Activated CD8-positive, alpha-beta T cell treated with anti-CD3 and anti-CD28 coated beads, Interleukin-2, amount 10 ng/mL, durations not matched to agents 7 days and 5 days (primary cell): Measurements from ENCODE around the gene EVA1A. TPM values are rescaled to one million over a fixed set of nuclear protein-coding genes. Genes with fewer than 3 reads are reported as not detected.

Source experiments
- ATAC-seq: fragments of 150-1000 bp; cut with Tn5 transposase; one replicate; pipeline ENCODE4 v1.10.0; 2021; ENCODE audit warnings: moderate library complexity
- CTCF ChIA-PET: fragments of 350-600 bp; sonication (Branson Sonifier 250); formaldehyde crosslinking; loops from one replicate; lab custom pipeline; 2021; ENCODE audit warnings: antibody characterized with exemption; lab: Charles Lee
- POLR2A ChIA-PET: fragments of 350-600 bp; sonication (Branson Sonifier 250); formaldehyde crosslinking; loops from one replicate; lab custom pipeline; 2021; ENCODE audit warnings: antibody characterized with exemption; lab: Charles Lee
- DNase-seq: peaks from one replicate; pipeline ENCODE4 v3.0.0-alpha.2; 2020
- H3K27ac Mint-ChIP-seq: one replicate; pipeline ENCODE4 v1.8.0; 2021; ENCODE audit warnings: mild to moderate bottlenecking, mixed read lengths
- H3K27me3 Mint-ChIP-seq: one replicate; pipeline ENCODE4 v1.8.0; 2021; ENCODE audit warnings: low read depth, mixed read lengths
- H3K36me3 Mint-ChIP-seq: one replicate; pipeline ENCODE4 v1.8.0; 2021; ENCODE audit warnings: low read depth, mixed read lengths
- H3K4me1 Mint-ChIP-seq: one replicate; pipeline ENCODE4 v1.8.0; 2021; ENCODE audit warnings: low read depth, mixed read lengths
- H3K4me3 Mint-ChIP-seq: one replicate; pipeline ENCODE4 v1.8.0; 2021; ENCODE audit warnings: mild to moderate bottlenecking, mixed read lengths
- H3K9me3 Mint-ChIP-seq: one replicate; pipeline ENCODE4 v1.8.0; 2022; ENCODE audit warnings: mixed read lengths; ENCODE audit not compliant: insufficient read depth
- total RNA-seq, 2 experiments: library from RNA; stranded (reverse); gene quantifications; one replicate each; pipeline ENCODE4 v1.2.3, GENCODE V29; 2021

EVA1A gene
- total RNA-seq, 2 experiments from 2014 or later: not detected

DNA sequence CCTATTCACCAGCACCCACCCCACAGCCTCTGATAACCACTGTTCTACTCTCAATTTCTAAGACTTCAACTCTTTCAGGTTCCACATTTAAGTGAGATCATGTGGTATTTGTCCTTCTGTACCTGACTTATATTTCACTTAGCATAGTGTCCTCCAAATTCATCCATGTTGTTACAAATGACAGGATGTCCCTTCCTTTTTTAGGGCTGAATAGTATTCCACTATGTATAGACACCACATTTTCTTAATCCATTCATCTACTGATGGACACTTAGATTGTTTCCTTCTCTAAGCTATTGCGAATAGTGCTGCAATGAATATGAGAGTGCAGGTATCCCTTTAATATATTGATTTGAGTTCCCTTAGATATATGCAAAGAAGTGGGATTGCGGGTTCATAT is 100.1 kb downstream of the EVA1A start:
- H3K9me3 Mint-ChIP-seq: no peaks in the 10 kb centered on the region
- DNase-seq (no peak), ATAC-seq (no peak)
- H3K4me3 Mint-ChIP-seq: no peak overlapping the region
- no peaks in the 10 kb centered on the region for H3K4me1 Mint-ChIP-seq
- no peak overlapping the region for H3K27ac Mint-ChIP-seq
- CTCF ChIA-PET: interaction anchor here (1.2 kb wide), 1 partner anchor 180 kb away, joined by 3 read pairs; no protein-coding TSS in a partner anchor
- peaks cover 12% of the 10 kb centered on the region for H3K27me3 Mint-ChIP-seq
- POLR2A ChIA-PET: no interaction called here
- no peaks in the 10 kb centered on the region for H3K36me3 Mint-ChIP-seq

DNA sequence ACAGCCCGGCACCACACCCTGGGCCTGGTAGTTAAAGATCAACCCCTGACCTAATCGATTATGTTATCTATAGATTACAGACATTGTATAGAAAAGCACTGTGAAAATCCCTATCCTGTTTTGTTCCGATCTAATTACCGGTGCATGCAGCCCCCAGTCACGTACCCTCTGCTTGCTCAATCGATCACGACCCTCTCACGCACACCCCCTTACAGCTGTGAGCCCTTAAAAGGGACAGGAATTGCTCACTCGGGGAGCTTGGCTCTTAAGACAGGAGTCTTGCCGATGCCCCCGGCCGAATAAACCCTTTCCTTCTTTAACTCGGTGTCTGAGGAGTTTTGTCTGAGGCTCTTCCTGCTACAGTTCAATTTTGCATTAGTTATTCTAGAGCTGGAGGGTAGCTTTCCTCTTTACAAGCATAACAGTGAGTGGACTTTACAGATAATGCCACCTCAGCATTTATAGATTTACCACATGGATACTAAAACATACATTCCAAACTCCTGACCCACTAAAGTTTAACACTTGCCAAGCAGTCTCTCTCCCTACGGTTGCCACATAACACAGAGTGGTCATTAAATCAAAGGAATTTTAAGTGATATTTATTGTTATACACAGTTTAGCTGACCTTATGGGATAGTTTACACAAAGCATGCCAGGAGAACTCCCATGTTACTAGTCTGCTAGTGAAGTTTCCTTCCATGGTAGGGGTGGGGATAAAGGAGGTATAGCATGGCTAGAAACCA is 101.0 kb downstream of the EVA1A start:
- H3K36me3 Mint-ChIP-seq: no peaks in the 10 kb centered on the region
- POLR2A ChIA-PET: interaction anchor here (0.5 kb wide), 1 partner anchor 39 kb away, joined by 3 read pairs; no protein-coding TSS in a partner anchor
- DNase-seq (no peak), ATAC-seq (no peak)
- H3K4me3 Mint-ChIP-seq: no peak overlapping the region
- H3K27ac Mint-ChIP-seq: no peak overlapping the region
- peaks cover 12% of the 10 kb centered on the region for H3K27me3 Mint-ChIP-seq
- H3K4me1 Mint-ChIP-seq: no peaks in the 10 kb centered on the region
- CTCF ChIA-PET: no interaction called here
- no peaks in the 10 kb centered on the region for H3K9me3 Mint-ChIP-seq

DNA sequence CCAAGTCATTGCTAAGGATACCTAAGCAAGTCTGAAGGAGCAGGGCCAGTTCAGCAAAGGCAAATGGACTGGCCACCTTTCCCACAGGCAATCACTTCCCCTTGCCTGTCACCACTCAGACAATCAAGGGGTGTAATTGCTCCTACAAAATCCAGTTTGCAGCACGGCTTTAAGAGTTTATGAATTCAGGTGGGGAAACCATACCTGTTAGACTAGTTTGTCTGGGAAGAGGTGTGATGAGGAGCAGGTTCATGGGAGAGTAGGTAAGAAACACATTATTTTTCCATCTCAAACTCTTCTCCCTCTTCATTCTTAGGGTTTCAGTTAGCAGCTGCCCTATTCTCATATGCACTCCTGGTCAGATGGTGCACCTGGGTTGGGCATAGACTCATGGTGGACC is 102.5 kb downstream of the EVA1A start:
- H3K27me3 Mint-ChIP-seq: peaks cover 9% of the 10 kb centered on the region
- CTCF ChIA-PET: no interaction called here
- H3K36me3 Mint-ChIP-seq: no peaks in the 10 kb centered on the region
- POLR2A ChIA-PET: no interaction called here
- ATAC-seq (no peak), DNase-seq (no peak)
- H3K4me3 Mint-ChIP-seq: no peak overlapping the region
- H3K27ac Mint-ChIP-seq: no peak overlapping the region
- H3K4me1 Mint-ChIP-seq: no peaks in the 10 kb centered on the region
- no peaks in the 10 kb centered on the region for H3K9me3 Mint-ChIP-seq

DNA sequence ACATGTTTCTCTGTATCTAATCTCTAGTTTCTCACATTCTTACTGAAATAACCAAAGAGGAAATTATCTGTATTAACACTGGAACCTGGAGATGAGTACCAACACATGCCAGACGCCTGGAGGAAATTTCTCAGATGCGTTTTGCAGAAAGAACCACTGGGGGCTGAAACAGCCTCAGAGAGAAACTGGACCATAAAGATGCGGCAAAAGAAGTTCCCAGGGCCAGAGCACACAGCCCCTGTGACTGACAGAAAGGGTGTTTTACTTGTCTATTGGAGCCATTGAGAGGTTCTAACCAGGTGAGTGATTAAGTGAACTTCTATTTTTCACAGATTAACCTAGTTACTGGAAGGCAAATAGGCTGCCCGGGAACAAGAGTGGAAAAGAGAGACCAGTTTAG is 103.9 kb downstream of the EVA1A start:
- no peak overlapping the region for H3K27ac Mint-ChIP-seq
- no peak overlapping the region for H3K4me3 Mint-ChIP-seq
- no peaks in the 10 kb centered on the region for H3K4me1 Mint-ChIP-seq
- H3K9me3 Mint-ChIP-seq: no peaks in the 10 kb centered on the region
- POLR2A ChIA-PET: no interaction called here
- H3K27me3 Mint-ChIP-seq: peaks cover 7% of the 10 kb centered on the region
- DNase-seq (no peak), ATAC-seq (no peak)
- no peaks in the 10 kb centered on the region for H3K36me3 Mint-ChIP-seq
- CTCF ChIA-PET: no interaction called here

DNA sequence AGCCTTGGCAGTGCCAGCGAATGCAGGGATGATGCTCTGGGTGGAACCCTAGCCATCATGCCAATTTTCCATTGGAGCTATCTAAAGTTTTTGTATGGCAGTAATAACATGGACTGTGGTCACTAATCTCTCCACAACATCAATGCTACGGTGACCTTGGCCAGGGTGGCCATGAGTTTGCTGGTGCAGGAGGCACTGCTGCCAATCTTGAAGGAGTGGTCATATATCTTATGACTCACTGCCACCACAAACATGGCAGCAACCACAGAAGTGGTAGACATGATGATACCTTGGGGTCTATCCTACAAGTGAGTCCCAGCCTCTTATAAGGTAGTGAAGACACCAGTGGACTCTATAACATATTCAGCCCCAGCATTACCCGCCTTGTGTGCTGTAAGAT is 104.6 kb downstream of the EVA1A start:
- Mint-ChIP-seq H3K36me3 (no peaks in the 10 kb centered on the region), H3K27ac (no peak overlapping the region), H3K4me1 (no peaks in the 10 kb centered on the region), H3K4me3 (no peak overlapping the region), H3K27me3 (peaks cover 4% of the 10 kb centered on the region), H3K9me3 (no peaks in the 10 kb centered on the region)
- POLR2A ChIA-PET: no interaction called here
- DNase-seq: no peak
- CTCF ChIA-PET: interaction anchor here (0.6 kb wide), 1 partner anchor 9 kb away, joined by 3 read pairs; no protein-coding TSS in a partner anchor
- no peak for ATAC-seq

DNA sequence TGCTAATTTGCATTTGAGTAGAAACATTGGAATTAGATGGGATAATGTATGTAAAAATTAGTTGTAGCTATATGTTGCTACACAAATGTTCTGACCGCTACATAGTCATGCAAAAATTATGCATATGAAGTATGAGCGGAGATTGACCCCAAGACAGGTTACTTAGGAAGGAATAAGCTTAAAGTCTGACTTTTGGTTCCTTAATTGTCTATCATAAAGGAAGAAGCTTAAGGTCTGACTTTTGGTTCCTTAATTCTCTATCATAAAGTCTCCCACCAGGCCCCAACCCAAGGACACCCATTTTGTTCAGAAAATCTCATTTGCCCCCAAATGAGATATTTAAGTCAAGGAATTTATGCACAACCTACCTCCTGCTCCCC is 106.5 kb downstream of the EVA1A start:
- DNase-seq (no peak), ATAC-seq (no peak)
- CTCF ChIA-PET: no interaction called here
- POLR2A ChIA-PET: no interaction called here
- Mint-ChIP-seq H3K9me3 (no peaks in the 10 kb centered on the region), H3K27me3 (peaks cover 4% of the 10 kb centered on the region), H3K4me1 (no peaks in the 10 kb centered on the region), H3K4me3 (no peak overlapping the region), H3K36me3 (no peaks in the 10 kb centered on the region), H3K27ac (no peak overlapping the region)

DNA sequence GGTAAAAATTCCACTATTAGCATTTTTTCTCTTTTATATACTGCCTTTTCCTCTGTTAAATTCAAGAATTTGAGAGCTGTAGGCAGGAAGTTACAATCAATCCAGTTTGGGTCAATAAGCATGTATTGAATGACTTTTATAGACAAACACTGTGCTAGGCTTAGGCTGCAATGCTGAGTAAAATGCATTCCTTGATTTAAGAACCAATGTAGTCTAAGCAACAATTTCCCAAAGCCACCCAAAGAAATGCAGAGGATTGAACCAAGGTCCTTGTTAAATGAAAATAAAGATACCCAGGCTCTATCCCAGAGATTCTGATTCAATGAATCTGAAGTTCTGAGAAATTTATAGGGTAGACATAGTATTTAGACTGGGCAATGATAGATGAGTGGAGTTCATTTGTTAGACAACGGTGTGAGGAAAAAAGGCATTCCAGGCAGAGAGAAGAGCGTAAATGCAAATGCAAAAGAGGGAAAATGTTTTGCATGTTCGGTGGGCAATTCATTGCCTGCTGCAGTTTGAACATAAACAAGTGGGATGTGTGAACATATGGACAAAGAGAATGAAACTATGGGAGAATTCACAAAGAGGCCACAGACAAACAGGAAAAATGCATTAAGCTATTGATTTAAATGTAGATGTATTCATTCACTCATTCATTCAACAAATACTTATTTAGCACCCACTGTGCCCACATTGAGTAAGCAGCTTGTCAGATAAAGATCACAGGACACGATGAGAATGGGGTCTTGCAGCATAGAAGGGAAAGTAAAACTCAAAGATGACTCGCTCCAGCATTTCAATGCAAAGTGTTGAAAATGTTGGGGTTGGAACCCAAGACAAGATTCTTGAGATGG is 107.1 kb downstream of the EVA1A start:
- Mint-ChIP-seq H3K27me3 (peaks cover 4% of the 10 kb centered on the region), H3K4me1 (no peaks in the 10 kb centered on the region), H3K4me3 (no peak overlapping the region), H3K9me3 (no peaks in the 10 kb centered on the region), H3K27ac (no peak overlapping the region), H3K36me3 (no peaks in the 10 kb centered on the region)
- ChIA-PET CTCF (no interaction called here), POLR2A (no interaction called here)
- no peak for DNase-seq
- no peak for ATAC-seq

DNA sequence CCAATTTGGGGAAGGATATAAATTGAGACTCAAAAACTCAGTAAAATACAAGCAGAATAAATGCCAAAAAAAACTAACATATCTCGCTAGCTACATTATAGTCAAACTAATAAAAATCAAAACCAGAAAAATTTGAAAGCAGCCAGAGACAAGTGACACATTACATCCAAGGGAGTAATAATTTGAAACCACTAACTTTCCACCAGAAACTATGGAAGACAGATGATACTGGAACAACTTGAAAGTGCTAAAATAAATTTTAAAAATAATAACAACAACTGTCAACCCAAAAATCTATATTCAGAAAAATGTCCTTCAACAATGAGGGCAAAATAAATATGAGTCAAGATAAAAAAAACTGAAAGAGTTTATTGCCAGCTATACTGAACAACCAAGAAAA is 110.7 kb downstream of the EVA1A start:
- POLR2A ChIA-PET: no interaction called here
- ATAC-seq (no peak), DNase-seq (no peak)
- H3K27me3 Mint-ChIP-seq: no peaks in the 10 kb centered on the region
- no peaks in the 10 kb centered on the region for H3K9me3 Mint-ChIP-seq
- no peaks in the 10 kb centered on the region for H3K4me1 Mint-ChIP-seq
- no peak overlapping the region for H3K4me3 Mint-ChIP-seq
- H3K27ac Mint-ChIP-seq: no peak overlapping the region
- CTCF ChIA-PET: no interaction called here
- no peaks in the 10 kb centered on the region for H3K36me3 Mint-ChIP-seq

DNA sequence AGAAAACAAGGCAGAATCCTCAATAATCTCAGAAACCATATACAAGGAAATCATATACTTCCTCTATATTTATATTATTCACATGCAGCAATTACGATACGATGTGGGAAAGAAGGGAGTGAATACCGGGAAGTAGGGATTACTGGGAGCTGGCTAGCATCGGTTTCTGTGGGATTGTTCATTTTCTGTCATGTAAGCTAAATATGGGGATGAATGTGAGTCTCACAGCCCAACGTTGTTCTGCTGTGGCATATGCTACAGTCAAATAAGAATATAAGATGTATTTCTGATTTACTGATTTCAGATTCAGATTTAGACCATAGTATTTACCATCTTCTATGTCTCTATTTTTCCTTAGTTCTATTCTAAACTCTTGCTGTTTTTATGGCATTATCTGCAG is 113.6 kb downstream of the EVA1A start:
- DNase-seq: no peak

More for the DNA sequence above, 113.6 kb downstream of the EVA1A start:
- ChIA-PET POLR2A (no interaction called here), CTCF (no interaction called here)
- Mint-ChIP-seq H3K4me3 (no peak overlapping the region), H3K4me1 (no peaks in the 10 kb centered on the region), H3K36me3 (no peaks in the 10 kb centered on the region), H3K27me3 (no peaks in the 10 kb centered on the region), H3K9me3 (no peaks in the 10 kb centered on the region), H3K27ac (no peak overlapping the region)
- ATAC-seq: no peak

Other genes starting within 250 kb of the EVA1A start
- 10 to 100 TPM; 39.5 to 42.4 TPM for gene MRPL19, start 85.8 kb upstream of the EVA1A start, total RNA-seq
- gene GCFC2, start 150.0 kb upstream of the EVA1A start, total RNA-seq: 10 to 100 TPM; 20.6 to 21.9 TPM